ENCODE measurements around the gene NWD2.

The NWD2 gene

GRCh38 chr4:37279121-37279520 is 34.6 kb downstream of the NWD2 start:
- in situ Hi-C loops (cut with MboI; ENCODE audit: low sequenced_read_pairs), result no loop called here

- in situ Hi-C loops (cut with MboI; ENCODE audit: low sequenced_read_pairs), result no loop called here
Observed at GRCh38 chr4:37279894-37280592, 35.5 kb downstream of the NWD2 start.

GRCh38 chr4:37299468-37299867 is 54.9 kb downstream of the NWD2 start:
- in situ Hi-C loops (cut with MboI; ENCODE audit: low sequenced_read_pairs), result no loop called here

- in situ Hi-C loops (cut with MboI; ENCODE audit: low sequenced_read_pairs), result no loop called here
Observed at GRCh38 chr4:37304612-37305011, 60.1 kb downstream of the NWD2 start.

- in situ Hi-C loops (cut with MboI; ENCODE audit: low sequenced_read_pairs), result no loop called here
Observed at GRCh38 chr4:37305984-37306383, 61.4 kb downstream of the NWD2 start.

GRCh38 chr4:37317104-37317643 is 72.6 kb downstream of the NWD2 start:
- in situ Hi-C loops (cut with MboI; ENCODE audit: low sequenced_read_pairs), result no loop called here

- in situ Hi-C loops (cut with MboI; ENCODE audit: low sequenced_read_pairs), result no loop called here
Observed at GRCh38 chr4:37320513-37321235, 76.1 kb downstream of the NWD2 start.

GRCh38 chr4:37322122-37322521 is 77.6 kb downstream of the NWD2 start:
- in situ Hi-C loops (cut with MboI; ENCODE audit: low sequenced_read_pairs), result no loop called here

GRCh38 chr4:37324546-37324945 is 80.0 kb downstream of the NWD2 start:
- in situ Hi-C loops (cut with MboI; ENCODE audit: low sequenced_read_pairs), result no loop called here

GRCh38 chr4:37326852-37327251 is 82.3 kb downstream of the NWD2 start:
- in situ Hi-C loops (cut with MboI; ENCODE audit: low sequenced_read_pairs), result no loop called here

GRCh38 chr4:37338972-37339371 is 94.4 kb downstream of the NWD2 start:
- in situ Hi-C loops (cut with MboI; ENCODE audit: low sequenced_read_pairs), result no loop called here

- in situ Hi-C loops (cut with MboI; ENCODE audit: low sequenced_read_pairs), result no loop called here
Observed at GRCh38 chr4:37358748-37359147, 114.2 kb downstream of the NWD2 start.

GRCh38 chr4:37359261-37359660 is 114.7 kb downstream of the NWD2 start:
- in situ Hi-C loops (cut with MboI; ENCODE audit: low sequenced_read_pairs), result no loop called here

- in situ Hi-C loops (cut with MboI; ENCODE audit: low sequenced_read_pairs), result no loop called here
Observed at GRCh38 chr4:37365888-37366287, 121.3 kb downstream of the NWD2 start.

GRCh38 chr4:37367901-37368300 is 123.4 kb downstream of the NWD2 start:
- in situ Hi-C loops (cut with MboI; ENCODE audit: low sequenced_read_pairs), result no loop called here

GRCh38 chr4:37370052-37370451 is 125.5 kb downstream of the NWD2 start:
- in situ Hi-C loops (cut with MboI; ENCODE audit: low sequenced_read_pairs), result no loop called here

GRCh38 chr4:37381040-37381668 is 136.6 kb downstream of the NWD2 start:
- in situ Hi-C loops (cut with MboI; ENCODE audit: low sequenced_read_pairs), result no loop called here

GRCh38 chr4:37383579-37384229 is 139.2 kb downstream of the NWD2 start:
- in situ Hi-C loops (cut with MboI; ENCODE audit: low sequenced_read_pairs), result no loop called here

- in situ Hi-C loops (cut with MboI; ENCODE audit: low sequenced_read_pairs), result no loop called here
Observed at GRCh38 chr4:37385424-37385823, 140.9 kb downstream of the NWD2 start.

GRCh38 chr4:37388681-37389365 is 144.3 kb downstream of the NWD2 start:
- in situ Hi-C loops (cut with MboI; ENCODE audit: low sequenced_read_pairs), result no loop called here

GRCh38 chr4:37389366-37389765 is 144.8 kb downstream of the NWD2 start:
- in situ Hi-C loops (cut with MboI; ENCODE audit: low sequenced_read_pairs), result no loop called here

Measured in HL-60/S4 treated with retinoic acid at 250 ng/mL for 4 days and 3 days (cell line).